ENCODE data around the gene THNSL1.

The THNSL1 gene

GRCh38 chr10:25061125-25061524 is 44.7 kb downstream of the THNSL1 start:
- no peak for DNase-seq (ENCODE audit: low spot score)

GRCh38 chr10:25061711-25062449 is 45.5 kb downstream of the THNSL1 start:
- no peak for DNase-seq (ENCODE audit: low spot score)

GRCh38 chr10:25063157-25063556 is 46.7 kb downstream of the THNSL1 start:
- no peak for DNase-seq (ENCODE audit: low spot score)

GRCh38 chr10:25063644-25064043 is 47.2 kb downstream of the THNSL1 start:
- DNase-seq (ENCODE audit: low spot score) = no peak

- no peak for DNase-seq (ENCODE audit: low spot score)
Measured at GRCh38 chr10:25064401-25064800, 48.0 kb downstream of the THNSL1 start.

- no peak for DNase-seq (ENCODE audit: low spot score)
Measured at GRCh38 chr10:25065761-25066476, 49.5 kb downstream of the THNSL1 start.

- DNase-seq (ENCODE audit: low spot score) = no peak
Measured at GRCh38 chr10:25068152-25069058, 52.0 kb downstream of the THNSL1 start.

GRCh38 chr10:25071227-25071626 is 54.8 kb downstream of the THNSL1 start:
- no peak for DNase-seq (ENCODE audit: low spot score)

- DNase-seq (ENCODE audit: low spot score) = no peak
Measured at GRCh38 chr10:25072786-25073185, 56.4 kb downstream of the THNSL1 start.

GRCh38 chr10:25075825-25076224 is 59.4 kb downstream of the THNSL1 start:
- DNase-seq (ENCODE audit: low spot score) = no peak

Data from NAMALWA (cell line).